GM12872 (cell line): ENCODE measurements around the gene MEPCE.

Source experiments
- TF ChIP-seq, protein P1 (sequence below): IDR thresholded peaks from 3 replicates; pipeline ENCODE4 v1.5.1; 2011; ENCODE audit warnings: low read depth, mild to moderate bottlenecking, low read length, moderate library complexity; ENCODE audit not compliant: insufficient read depth

Gene MEPCE

DNA sequence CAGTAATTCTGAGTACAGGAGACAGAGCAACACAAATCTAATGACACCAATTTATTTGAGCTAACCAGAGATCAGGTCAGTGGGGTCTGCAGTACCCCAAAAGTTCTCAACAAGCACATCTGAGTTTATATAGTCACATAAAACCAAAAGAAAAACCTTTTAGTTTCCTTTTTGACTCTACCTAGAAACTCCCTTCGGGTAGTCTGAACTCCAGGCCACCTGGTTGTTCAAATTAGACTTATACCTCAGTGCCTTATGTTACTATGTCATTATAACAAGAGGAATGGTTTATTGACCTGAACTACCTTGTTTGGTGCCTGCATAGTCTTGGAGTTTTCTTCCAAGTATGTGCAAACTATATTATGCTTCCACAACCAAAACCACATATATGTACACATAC is 15.7 kb upstream of the MEPCE start:
- TF ChIP-seq, protein P1, sequence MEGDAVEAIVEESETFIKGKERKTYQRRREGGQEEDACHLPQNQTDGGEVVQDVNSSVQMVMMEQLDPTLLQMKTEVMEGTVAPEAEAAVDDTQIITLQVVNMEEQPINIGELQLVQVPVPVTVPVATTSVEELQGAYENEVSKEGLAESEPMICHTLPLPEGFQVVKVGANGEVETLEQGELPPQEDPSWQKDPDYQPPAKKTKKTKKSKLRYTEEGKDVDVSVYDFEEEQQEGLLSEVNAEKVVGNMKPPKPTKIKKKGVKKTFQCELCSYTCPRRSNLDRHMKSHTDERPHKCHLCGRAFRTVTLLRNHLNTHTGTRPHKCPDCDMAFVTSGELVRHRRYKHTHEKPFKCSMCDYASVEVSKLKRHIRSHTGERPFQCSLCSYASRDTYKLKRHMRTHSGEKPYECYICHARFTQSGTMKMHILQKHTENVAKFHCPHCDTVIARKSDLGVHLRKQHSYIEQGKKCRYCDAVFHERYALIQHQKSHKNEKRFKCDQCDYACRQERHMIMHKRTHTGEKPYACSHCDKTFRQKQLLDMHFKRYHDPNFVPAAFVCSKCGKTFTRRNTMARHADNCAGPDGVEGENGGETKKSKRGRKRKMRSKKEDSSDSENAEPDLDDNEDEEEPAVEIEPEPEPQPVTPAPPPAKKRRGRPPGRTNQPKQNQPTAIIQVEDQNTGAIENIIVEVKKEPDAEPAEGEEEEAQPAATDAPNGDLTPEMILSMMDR, result no peak

DNA sequence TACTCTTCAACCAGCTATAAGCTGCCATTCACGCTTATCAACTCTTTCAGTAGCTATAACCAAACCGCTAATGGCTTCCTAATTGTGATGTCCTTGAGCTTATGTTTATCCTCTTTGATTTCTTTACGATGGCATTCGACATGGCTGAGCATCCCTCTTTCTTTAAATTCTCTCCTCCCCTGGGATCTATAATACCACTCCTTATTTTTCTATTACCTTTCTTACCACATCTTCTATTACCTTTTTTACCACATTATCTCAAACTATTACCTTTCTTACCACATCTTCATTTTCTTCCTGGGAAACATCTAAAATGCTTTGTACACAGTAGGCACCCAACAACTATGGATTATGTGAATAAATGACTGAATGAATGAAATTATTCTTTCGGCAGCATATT is 14.2 kb upstream of the MEPCE start:
- TF ChIP-seq, protein P1, result no peak

DNA sequence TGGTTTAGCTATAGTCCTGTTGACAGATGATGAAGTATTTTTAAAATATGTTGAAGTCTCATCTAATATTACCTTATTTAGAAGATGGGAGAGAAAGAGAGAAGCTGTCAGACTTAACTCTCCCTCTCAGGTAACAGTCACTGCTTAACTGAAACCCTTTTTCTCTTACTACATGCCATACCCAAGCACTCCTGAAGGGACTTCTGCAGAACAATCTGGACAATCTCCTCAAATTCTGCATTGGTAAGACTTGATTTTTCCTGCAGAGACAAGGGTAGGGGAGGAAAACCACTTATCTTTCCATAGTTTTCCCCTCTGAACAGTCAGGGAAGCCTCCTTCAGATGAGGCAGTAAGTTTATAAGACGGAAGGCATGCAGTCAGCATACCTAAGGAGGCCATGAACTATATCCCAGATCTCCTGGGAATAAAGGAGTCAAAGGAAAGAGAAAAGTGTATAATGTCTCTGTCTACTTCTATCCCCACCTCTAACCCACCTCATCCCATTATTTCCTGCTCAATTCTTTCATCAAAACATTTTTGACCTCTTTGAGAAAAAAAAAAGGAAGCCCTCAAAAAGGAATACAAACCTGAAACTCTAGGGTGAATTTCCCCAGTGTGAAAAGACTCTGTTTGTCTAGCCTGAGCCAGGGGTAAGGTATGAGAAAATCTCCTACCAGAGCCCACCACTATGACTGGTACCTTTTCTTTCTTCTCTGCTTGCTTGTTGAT is 10.5 kb upstream of the MEPCE start:
- TF ChIP-seq, protein P1, result no peak

GRCh38 chr7:100419660-100420226 is 9.9 kb upstream of the MEPCE start:
- TF ChIP-seq, protein P1, result no peak

- TF ChIP-seq, protein P1, result no peak
Observed at GRCh38 chr7:100423315-100423714, 6.3 kb upstream of the MEPCE start.

DNA sequence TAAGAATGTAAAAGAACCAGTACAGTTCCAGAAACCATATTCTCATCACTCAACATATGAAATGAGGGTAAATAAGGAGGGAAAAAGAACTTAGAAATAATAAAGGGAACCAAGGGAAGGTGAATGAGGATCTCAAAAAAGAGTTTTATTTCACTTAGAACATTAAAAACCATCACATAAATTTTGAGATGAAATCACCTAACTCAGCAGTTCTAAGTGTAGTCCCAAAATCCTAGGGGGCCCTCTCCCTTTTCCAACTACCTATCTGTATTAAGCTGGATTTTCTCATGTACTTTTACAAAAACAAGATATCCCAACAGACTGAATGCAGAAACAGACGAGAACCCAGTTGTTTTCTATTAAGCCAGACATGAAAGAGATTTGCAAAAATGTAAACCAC is 4.3 kb upstream of the MEPCE start:
- TF ChIP-seq, protein P1, result no peak

- TF ChIP-seq, protein P1, result no peak
Observed at GRCh38 chr7:100426516-100426915, 3.1 kb upstream of the MEPCE start.
